Activated CD8-positive, alpha-beta memory T cell treated with anti-CD3 and anti-CD28 coated beads, Interleukin-2, amount 50 U/mL, for 1 hour (primary cell): ENCODE measurements around the gene VARS1.
A peak's percentile ranks its signal among the peaks of the same experiment; 100 is the strongest.

ENCODE experiments used
- DNase-seq: peaks from one replicate; pipeline ENCODE4 v3.0.0-alpha.2; 2020; ENCODE audit errors: extremely low read depth

VARS1 gene

GRCh38 chr6:31771992-31772358, 23.6 kb downstream of the VARS1 start:
- DNase-seq = no peak

- DNase-seq = no peak
Measured at GRCh38 chr6:31770860-31771259, 24.7 kb downstream of the VARS1 start.

DNA sequence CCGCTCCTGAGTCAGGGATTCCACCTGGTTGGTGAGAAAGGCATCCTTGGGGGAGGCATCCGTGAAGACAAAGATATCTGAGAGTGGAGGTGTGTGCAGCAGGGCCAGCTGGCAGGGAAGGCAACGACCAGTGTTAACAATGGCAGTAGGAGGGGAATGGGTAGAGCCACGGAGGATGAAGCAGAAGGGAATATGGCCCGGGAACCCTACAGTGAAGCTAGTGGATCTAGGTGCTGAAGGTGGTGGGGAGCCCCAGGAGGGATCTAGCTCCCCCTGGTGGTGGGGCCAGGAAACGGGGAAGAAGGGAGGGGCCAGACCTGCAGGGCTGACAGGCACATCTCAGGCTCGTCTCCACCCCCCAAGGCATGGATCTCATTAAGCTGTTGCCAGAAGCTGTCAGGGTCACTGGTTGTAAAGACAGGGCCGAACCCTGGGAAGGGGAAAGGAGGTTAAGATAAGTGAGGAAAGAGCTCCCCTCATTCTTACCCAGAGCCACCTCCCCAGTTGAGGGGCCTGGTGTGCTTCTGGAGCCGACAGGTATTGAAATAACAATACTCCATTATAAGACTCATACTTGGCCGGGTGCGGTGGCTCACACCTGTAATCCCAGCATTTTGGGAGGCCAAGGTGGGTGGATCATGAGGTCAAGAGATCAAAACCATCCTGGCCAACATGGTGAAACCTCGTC, 25.7 kb downstream of the VARS1 start:
- peak; percentile 43 for DNase-seq

GRCh38 chr6:31768363-31769257, 26.9 kb downstream of the VARS1 start:
- DNase-seq = no peak

DNA sequence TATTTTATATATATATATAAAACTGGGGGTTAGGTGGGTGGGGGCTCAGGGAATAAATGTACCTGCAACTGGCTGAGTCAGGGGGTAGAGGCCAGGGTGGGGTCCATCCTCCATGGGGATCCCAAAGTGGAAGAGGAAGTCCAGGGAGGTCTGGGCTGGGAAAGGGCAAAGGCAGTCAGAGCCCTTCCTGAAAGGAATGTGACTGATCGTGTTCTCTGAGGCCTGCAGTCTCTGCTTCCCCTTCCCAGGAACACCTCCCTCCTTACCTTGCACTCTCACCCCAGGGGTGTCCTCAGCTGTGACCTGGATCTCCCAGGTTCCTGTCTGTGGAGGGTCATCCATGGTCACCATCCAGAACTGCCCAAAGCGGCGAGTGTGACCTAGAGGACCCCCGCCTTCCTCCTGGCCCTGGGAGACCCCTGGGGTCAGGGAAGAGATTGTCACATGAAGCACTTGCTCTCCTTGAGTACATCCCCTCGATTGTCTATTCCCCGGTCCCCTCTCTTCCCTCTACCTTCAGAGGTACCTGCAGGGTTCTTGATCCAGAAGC, 28.4 kb downstream of the VARS1 start:
- no peak for DNase-seq

GRCh38 chr6:31765910-31766794, 29.4 kb downstream of the VARS1 start:
- no peak for DNase-seq

- DNase-seq = no peak
Measured at GRCh38 chr6:31765559-31765909, 30.0 kb downstream of the VARS1 start.

- DNase-seq = no peak
Measured at GRCh38 chr6:31764198-31764597, 31.4 kb downstream of the VARS1 start.

DNA sequence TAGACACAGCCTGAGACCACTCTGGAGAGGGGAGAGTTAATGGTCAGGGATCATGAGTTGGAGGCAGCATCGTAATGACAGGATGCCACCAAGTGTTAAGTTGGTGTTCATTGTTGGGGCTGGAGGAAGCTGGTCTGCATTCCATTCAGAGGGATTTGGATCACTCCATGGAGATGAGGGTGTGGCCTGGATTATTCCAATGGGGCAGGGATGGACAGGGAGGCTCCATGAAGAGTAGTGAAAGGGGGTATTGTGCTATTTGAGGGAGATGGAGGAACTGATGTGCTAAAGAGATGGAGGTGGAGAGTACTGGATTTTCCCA, 32.0 kb downstream of the VARS1 start:
- no peak for DNase-seq

DNA sequence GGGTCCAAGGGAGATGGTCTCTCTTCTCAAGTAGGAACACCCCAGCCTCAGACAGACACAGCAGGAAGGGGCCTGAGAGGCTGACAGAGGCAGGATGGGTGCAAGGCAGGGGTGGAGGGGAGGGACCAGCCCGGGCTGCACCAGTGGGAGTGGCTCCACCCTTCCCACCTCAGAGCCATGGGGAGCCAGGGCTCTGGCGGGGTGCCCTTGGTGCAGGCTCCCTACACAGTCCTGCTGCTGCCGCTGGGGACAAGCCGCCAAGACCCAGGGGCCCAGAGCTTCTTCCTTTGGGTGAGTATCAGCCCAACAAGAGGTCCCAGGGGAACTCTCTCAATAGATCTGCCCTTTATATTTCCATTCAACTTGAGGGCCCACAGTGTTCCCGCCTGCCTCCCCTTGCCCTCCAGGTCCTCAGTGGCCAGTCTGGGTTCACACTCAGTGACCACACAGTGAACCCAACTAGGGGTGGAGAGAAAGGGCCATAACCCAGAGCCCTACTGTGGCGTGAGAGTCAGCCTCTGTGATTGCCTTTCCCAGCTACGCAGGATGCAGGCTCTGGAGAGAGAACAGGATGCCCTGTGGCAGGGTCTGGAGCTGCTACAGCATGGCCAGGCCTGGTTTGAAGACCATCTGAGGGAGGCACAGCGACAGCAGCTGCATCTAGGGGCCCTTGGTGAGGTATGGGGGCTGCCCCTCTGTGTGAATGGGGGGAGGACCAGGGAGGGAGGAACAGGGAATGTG, 32.5 kb downstream of the VARS1 start:
- no peak for DNase-seq

DNA sequence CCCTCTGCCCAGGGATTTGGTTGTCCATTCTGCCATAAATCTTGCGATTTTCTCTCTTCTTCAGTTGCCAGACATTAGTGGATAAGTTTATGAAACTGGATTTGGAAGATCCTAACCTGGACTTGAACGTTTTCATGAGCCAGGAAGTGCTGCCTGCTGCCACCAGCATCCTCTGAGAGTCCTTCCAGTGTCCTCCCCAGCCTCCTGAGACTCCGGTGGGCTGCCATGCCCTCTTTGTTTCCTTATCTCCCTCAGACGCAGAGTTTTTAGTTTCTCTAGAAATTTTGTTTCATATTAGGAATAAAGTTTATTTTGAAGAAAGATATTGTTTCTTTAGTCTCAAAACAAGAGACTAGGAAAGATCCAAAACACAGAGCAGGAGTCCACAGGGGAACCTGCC, 33.2 kb downstream of the VARS1 start, which contains the start of gene SAPCD1:
Gene SAPCD1, plus strand, starts transcription at position 301 of the 400 bp plus-strand sequence. CDS start 399 bp downstream, outside the sequence.
- DNase-seq = no peak

- no peak for DNase-seq
Measured at GRCh38 chr6:31761343-31761742, 34.2 kb downstream of the VARS1 start.

GRCh38 chr6:31760790-31761189, 34.8 kb downstream of the VARS1 start:
- DNase-seq = no peak

GRCh38 chr6:31758281-31758680, 37.3 kb downstream of the VARS1 start:
- DNase-seq = no peak

DNA sequence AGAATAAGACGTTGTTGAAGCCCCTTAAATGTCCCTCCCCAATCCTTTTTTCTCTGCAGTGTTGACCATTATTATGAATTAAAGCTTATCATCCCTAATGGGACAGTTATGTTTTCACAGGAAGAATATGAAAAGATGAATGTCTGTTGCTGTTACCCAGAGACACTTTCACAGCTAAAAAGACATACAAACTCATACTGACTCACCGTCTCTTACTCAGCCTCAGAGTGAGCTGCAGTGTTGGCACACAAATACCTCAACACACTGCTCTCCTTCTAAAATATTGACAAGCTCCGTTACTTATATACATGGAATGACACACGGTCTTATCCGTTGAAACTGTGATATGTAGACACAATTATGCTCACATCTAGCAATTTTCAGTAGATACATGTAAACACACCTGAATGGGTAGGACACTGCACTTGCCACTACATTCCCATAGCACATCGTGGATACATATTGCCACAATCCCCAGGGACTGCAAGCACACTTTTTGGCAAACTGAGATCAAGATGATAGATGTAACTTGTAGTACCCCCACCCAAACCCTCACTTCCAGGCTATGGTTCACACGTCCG, 42.7 kb downstream of the VARS1 start:
- no peak for DNase-seq

- no peak for DNase-seq
Measured at GRCh38 chr6:31750411-31751022, 45.0 kb downstream of the VARS1 start.

DNA sequence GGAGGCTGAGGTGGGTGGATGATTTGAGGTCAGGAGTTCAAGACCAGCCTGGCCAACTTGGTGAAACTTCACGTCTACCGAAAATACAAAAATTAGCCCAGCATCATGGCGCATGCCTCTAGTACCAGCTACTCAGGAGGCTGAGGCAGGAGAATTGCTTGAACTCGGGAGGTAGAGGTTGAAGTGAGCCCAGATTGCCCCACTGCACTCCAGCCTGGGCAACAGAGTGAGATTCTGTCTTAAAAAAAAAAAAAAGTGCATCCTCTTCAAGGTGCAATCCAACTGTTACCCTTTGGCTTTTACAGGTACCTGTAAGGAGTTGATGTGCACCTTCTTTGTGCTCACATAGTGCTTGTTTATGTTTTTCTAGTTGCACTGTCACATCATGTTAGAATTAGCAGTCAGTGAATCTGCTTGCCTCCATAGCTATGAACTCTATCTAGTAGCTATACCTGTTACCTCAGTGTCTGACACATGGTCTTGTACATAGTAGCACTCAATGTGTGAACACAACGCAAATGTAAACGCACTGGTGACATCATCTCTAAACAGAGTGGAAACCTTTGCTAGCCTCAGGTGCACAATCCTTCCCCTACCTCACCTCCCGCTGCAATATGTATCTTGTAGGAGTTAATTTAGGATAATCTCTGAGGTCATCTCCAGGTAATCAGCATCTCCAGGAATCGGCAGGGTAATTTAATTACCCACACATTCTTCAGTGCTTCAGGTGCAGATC, 46.1 kb downstream of the VARS1 start:
- no peak for DNase-seq
